Upper lobe of left lung (tissue), 6 donors: ENCODE data around the gene KCNH1. TPM values are rescaled to one million over a fixed set of nuclear protein-coding genes. Genes with fewer than 3 reads are reported as not detected.
"Not testable (repeated sequence)": the region's sequence is repeated elsewhere in the genome, so short reads cannot be mapped to it uniquely, and the experiment has no call there.

Experiments used
- ATAC-seq, 2 donors: fragments of 200-7000 bp; cut with Tn5 transposase; one replicate each; pipeline ENCODE4 v1.9.1; 2022; ENCODE audit warnings: mild to moderate bottlenecking in 2 of 2, moderate library complexity in 2 of 2; ENCODE audit not compliant: low FRiP score in 2 of 2
- DNase-seq, 2 donors: peaks; one replicate each; pipeline ENCODE4 v3.0.0-alpha.2; 2019 to 2020
- H3K27ac ChIP-seq, 4 donors: fragments of 200-600 bp; sonication (generic); one replicate each; pipeline ENCODE4 v1.5.1; 2016 to 2019
- H3K27me3 ChIP-seq, 4 donors: fragments of 200-600 bp; sonication (generic); one replicate each; pipeline ENCODE4 v1.5.1; 2017 to 2019
- H3K36me3 ChIP-seq, 4 donors: fragments of 200-600 bp; sonication (generic); one replicate each; pipeline ENCODE4 v1.5.1; 2016 to 2019
- H3K4me1 ChIP-seq, 4 donors: fragments of 200-600 bp; sonication (generic); one replicate each; pipeline ENCODE4 v1.5.1; 2018 to 2019
- H3K4me3 ChIP-seq, 4 donors: fragments of 200-600 bp; sonication (generic); one replicate each; pipeline ENCODE4 v1.5.1; 2017 to 2019; ENCODE audit warnings: mild to moderate bottlenecking in 2 of 4, moderate library complexity in 1 of 4
- H3K9me3 ChIP-seq, 4 donors: fragments of 200-600 bp; sonication (generic); one replicate each; pipeline ENCODE4 v1.5.1; 2018 to 2019
- CTCF ChIP-seq, 6 experiments: fragments of 450-650 bp in 4 of 6; fragments of 200-600 bp in 2 of 6; sonication (generic) in 2 of 6; IDR thresholded peaks; one replicate each; pipeline ENCODE4 v1.5.1; 2016 to 2019; ENCODE audit warnings: antibody characterized with exemption in 6 of 6
- EP300 ChIP-seq, 4 donors: sonication (generic); formaldehyde crosslinking; IDR thresholded peaks; one replicate each; pipeline ENCODE4 v1.5.1; 2017; ENCODE audit warnings: antibody characterized with exemption in 4 of 4, control low read depth in 2 of 4
- POLR2A ChIP-seq, 4 donors: fragments of 450-650 bp; IDR thresholded peaks; one replicate each; pipeline ENCODE4 v1.5.1; 2016 to 2017; ENCODE audit warnings: antibody characterized with exemption in 4 of 4, mild to moderate bottlenecking in 2 of 4
- POLR2AphosphoS5 ChIP-seq, 2 donors: sonication (generic); formaldehyde crosslinking; IDR thresholded peaks; one replicate each; pipeline ENCODE4 v1.5.1; 2017; ENCODE audit warnings: antibody characterized with exemption in 2 of 2
- WGBS, 2 donors: methylation state at CpG; one replicate each; pipeline ENCODE4 v1.1.5; 2017 to 2018; 5-methylcytosine and 5-hydroxymethylcytosine counted together
- total RNA-seq, 6 donors: library from RNA; depleted of rRNA in 4 of 6; stranded (reverse); fragments of >200 nt in 4 of 6; gene quantifications; one replicate each; pipeline versions ENCODE4 v1.1.0 to v1.2.1, GENCODE V29; 2016 to 2021
- donor health status: DM: no; HTN: no; CAD: no; lungs with moderate emphysema.
- donor health status: DM: no; HTN: yes; CAD: no; lungs with severe emphysema.

Gene KCNH1
- total RNA-seq, 6 donors from 2014 or later = 0.09 TPM; not detected in 5

DNA sequence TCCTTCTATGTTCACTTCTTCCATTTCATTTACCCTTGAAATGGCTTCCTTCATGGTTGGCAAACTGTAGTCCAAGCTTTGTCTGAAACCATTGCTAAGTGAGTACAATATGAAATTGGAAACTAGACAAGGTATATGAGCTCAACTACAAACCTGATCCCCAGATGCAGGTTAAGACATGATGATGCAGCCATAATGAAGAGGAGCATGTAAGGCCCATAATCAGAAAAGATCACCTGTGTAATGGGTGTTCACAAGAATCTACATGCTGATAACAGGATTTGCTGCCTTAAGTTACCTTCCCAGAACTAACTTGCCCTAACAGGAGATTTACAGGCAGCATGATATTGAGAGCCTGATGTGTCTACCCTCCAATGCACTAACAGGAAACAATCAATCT, 153.9 kb downstream of the KCNH1 start:
- H3K4me1 ChIP-seq = no peaks in the 10 kb centered on the region
- no peak overlapping the region for H3K27ac ChIP-seq
- H3K9me3 ChIP-seq = no peaks in the 10 kb centered on the region
- no peaks in the 10 kb centered on the region for H3K27me3 ChIP-seq
- H3K4me3 ChIP-seq = no peak overlapping the region
- no peak for DNase-seq
- H3K36me3 ChIP-seq = no peaks in the 10 kb centered on the region
- TF ChIP-seq POLR2AphosphoS5 (IDR thresholded peaks at IDR 0.05) (no peak), CTCF (IDR thresholded peaks at IDR 0.05) (no peak), POLR2A (IDR thresholded peaks at IDR 0.05) (no peak)
- no peak for ATAC-seq

- no peak for ATAC-seq
Measured at GRCh38 chr1:210978974-210979354, 155.0 kb downstream of the KCNH1 start.

DNA sequence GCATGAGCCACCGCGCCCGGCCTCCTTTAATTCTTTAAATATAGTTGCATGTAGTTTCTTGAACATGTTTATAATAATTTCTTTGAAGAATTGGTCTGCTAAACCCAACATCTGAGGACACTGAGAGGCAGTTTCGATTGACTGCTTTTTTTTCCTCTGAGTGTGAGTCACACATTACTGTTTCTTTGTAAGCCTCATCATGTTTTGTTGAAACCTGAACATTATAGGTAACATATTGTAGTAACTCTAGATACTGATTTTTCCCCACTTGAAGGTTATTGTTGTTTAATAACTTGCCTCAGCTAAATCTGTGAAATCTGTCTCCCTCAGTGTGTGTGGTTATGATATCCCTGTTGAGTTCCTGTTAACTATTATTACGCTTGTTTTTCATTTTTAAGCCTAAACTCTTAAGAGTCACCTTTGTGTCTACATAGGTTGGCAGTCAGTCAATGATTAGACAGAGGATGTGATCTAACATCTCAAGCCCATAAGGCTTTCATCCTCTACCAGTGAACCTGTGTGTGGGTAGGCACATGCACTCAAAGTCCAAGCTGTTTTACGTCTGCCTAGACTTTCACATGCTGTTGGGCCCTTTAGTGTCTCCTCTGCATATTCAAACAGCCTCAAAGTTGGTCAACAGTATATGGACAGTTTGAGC, 155.5 kb downstream of the KCNH1 start:
- no peaks in the 10 kb centered on the region for H3K36me3 ChIP-seq
- ATAC-seq (no peak), DNase-seq (no peak)
- TF ChIP-seq POLR2AphosphoS5 (IDR thresholded peaks at IDR 0.05) (no peak), EP300 (IDR thresholded peaks at IDR 0.05) (no peak), POLR2A (IDR thresholded peaks at IDR 0.05) (no peak), CTCF (IDR thresholded peaks at IDR 0.05) (no peak)
- no peaks in the 10 kb centered on the region for H3K4me1 ChIP-seq
- no peak overlapping the region for H3K4me3 ChIP-seq
- no peaks in the 10 kb centered on the region for H3K9me3 ChIP-seq
- 81 to 82% methylated on average over 6 of the region's 6 CpGs for WGBS, 2 donors
- no peaks in the 10 kb centered on the region for H3K27me3 ChIP-seq
- H3K27ac ChIP-seq = no peak overlapping the region

More at GRCh38 chr1:210978974-210979354, 155.0 kb downstream of the KCNH1 start:
- Histone ChIP-seq H3K4me3 (no peak overlapping the region), H3K4me1 (no peaks in the 10 kb centered on the region), H3K27ac (no peak overlapping the region), H3K9me3 (no peaks in the 10 kb centered on the region), H3K36me3 (no peaks in the 10 kb centered on the region), H3K27me3 (no peaks in the 10 kb centered on the region)
- WGBS, 2 donors = 75 to 79% methylated on average over 3 of the region's 3 CpGs
- no peak for DNase-seq
- TF ChIP-seq POLR2A (IDR thresholded peaks at IDR 0.05) (no peak), CTCF (IDR thresholded peaks at IDR 0.05) (no peak), EP300 (IDR thresholded peaks at IDR 0.05) (no peak), POLR2AphosphoS5 (IDR thresholded peaks at IDR 0.05) (no peak)

DNA sequence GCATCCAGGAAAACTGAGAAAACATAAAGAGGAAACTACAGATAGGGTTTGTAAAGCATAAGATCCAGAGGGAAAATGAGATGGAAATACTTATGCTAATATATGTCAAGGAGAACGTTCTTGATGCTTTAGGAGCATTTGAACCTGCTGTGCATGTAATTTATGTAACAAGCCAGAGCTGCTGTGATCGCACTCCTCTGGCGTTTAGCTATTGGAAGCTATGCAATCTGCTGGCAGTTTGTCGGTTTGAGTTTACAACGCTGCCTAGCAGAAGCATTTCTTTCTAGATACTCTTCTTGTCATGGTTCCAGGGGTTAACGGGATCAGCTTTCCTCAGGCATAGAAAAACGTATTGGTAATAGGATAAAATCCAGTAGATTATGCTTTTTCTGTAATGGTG, 182.7 kb downstream of the KCNH1 start:
- H3K36me3 ChIP-seq = no peaks in the 10 kb centered on the region
- ATAC-seq (no peak), DNase-seq (no peak)
- no peaks in the 10 kb centered on the region for H3K9me3 ChIP-seq
- no peak overlapping the region for H3K27ac ChIP-seq
- WGBS, 2 donors = 73 to 74% methylated on average over 7 of the region's 7 CpGs
- TF ChIP-seq EP300 (IDR thresholded peaks at IDR 0.05) = no peak
- no peak for TF ChIP-seq POLR2AphosphoS5 (IDR thresholded peaks at IDR 0.05)
- no peak for TF ChIP-seq CTCF (IDR thresholded peaks at IDR 0.05)
- no peak for TF ChIP-seq POLR2A (IDR thresholded peaks at IDR 0.05)
- no peaks in the 10 kb centered on the region for H3K4me1 ChIP-seq
- H3K27me3 ChIP-seq = no peaks in the 10 kb centered on the region
- H3K4me3 ChIP-seq = no peak overlapping the region

DNA sequence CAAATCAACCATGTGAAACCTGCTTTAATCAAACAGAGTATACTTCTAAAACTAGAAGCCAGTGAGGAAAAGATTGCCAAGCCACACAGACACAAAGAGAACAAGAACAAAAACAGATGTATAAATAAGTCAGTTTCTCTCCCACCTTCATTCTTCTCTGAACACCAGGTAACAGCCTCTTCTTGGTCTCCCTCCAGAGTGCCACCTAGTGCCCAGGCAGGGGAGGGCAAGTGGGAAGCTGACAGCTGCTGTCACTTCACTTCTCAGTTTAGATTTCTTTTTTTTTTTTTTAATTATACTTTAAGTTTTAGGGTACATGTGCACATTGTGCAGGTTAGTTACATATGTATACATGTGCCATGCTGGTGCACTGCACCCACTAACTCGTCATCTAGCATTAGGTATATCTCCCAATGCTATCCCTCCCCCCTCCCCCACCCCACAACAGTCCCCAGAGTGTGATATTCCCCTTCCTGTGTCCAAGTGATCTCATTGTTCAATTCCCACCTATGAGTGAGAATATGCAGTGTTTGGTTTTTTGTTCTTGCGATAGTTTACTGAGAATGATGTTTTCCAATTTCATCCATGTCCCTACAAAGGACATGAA, 183.9 kb downstream of the KCNH1 start:
- ATAC-seq = not testable (repeated sequence)
- peak in 1 of 2 donors; percentile 27 for DNase-seq

More for the DNA sequence above, 183.9 kb downstream of the KCNH1 start:
- not testable (repeated sequence) for H3K9me3 ChIP-seq, H3K27ac ChIP-seq, H3K27me3 ChIP-seq, H3K4me3 ChIP-seq, H3K4me1 ChIP-seq, H3K36me3 ChIP-seq
- WGBS, 2 donors = 49 to 90% methylated on average over 1 to 2 of the region's 2 CpGs
- TF ChIP-seq CTCF (IDR thresholded peaks at IDR 0.05) = peak in 5 of 6 experiments; percentile 19 to 29 (median 26)
